Hematopoietic multipotent progenitor cell treated with erythropoietin and hydrocortisone succinate and interleukin-3 and kit ligand, for 15 days (in vitro differentiated cells): ENCODE data around the gene FABP1.

ENCODE experiments used
- DNase-seq: peaks from one replicate; pipeline ENCODE4 v3.0.0-alpha.2; 2015; ENCODE audit warnings: low spot score

FABP1 gene

GRCh38 chr2:88127888-88128653 is at the start of gene FABP1:
Gene FABP1, minus strand, starts transcription at chr2:88128062. Its CDS starts 45 bp downstream, at chr2:88128017.
- DNase-seq: no peak

- no peak for DNase-seq
Measured at GRCh38 chr2:88177556-88177955, 49.7 kb upstream of the FABP1 start.

GRCh38 chr2:88176352-88176984 is 48.6 kb upstream of the FABP1 start:
- DNase-seq: no peak

- DNase-seq: no peak
Measured at GRCh38 chr2:88172882-88173281, 45.0 kb upstream of the FABP1 start.

GRCh38 chr2:88171966-88172365 is 44.1 kb upstream of the FABP1 start:
- DNase-seq: no peak

- no peak for DNase-seq
Measured at GRCh38 chr2:88170472-88170892, 42.6 kb upstream of the FABP1 start.

GRCh38 chr2:88168386-88168785 is 40.5 kb upstream of the FABP1 start:
- DNase-seq: no peak

GRCh38 chr2:88167740-88168139 is 39.9 kb upstream of the FABP1 start:
- no peak for DNase-seq

GRCh38 chr2:88165332-88166003 is 37.6 kb upstream of the FABP1 start:
- no peak for DNase-seq

GRCh38 chr2:88161446-88162244 is 33.8 kb upstream of the FABP1 start:
- no peak for DNase-seq

GRCh38 chr2:88160517-88160916 is 32.7 kb upstream of the FABP1 start:
- no peak for DNase-seq

- peak; percentile 76 for DNase-seq
Measured at GRCh38 chr2:88159955-88160415, 32.1 kb upstream of the FABP1 start.

GRCh38 chr2:88159481-88159880 is 31.6 kb upstream of the FABP1 start:
- no peak for DNase-seq

GRCh38 chr2:88148929-88149438 is 21.1 kb upstream of the FABP1 start:
- no peak for DNase-seq

GRCh38 chr2:88147145-88147544 is 19.3 kb upstream of the FABP1 start:
- no peak for DNase-seq

GRCh38 chr2:88146590-88146989 is 18.7 kb upstream of the FABP1 start:
- DNase-seq: no peak

- no peak for DNase-seq
Measured at GRCh38 chr2:88144914-88145497, 17.1 kb upstream of the FABP1 start.

- DNase-seq: no peak
Measured at GRCh38 chr2:88144271-88144670, 16.4 kb upstream of the FABP1 start.

- DNase-seq: no peak
Measured at GRCh38 chr2:88141952-88142351, 14.1 kb upstream of the FABP1 start.

GRCh38 chr2:88139804-88140203 is 11.9 kb upstream of the FABP1 start:
- DNase-seq: no peak

GRCh38 chr2:88139203-88139702 is 11.4 kb upstream of the FABP1 start:
- no peak for DNase-seq
